H1 (cell line): ENCODE results near the gene HGFAC. TPM values are rescaled to one million over a fixed set of nuclear protein-coding genes. Genes with fewer than 3 reads are reported as not detected.

Experiments used
- CTBP2 ChIP-seq: IDR thresholded peaks from 2 replicates; pipeline ENCODE4 v1.7.0; 2011; ENCODE audit warnings: borderline replicate concordance, mild to moderate bottlenecking, moderate library complexity, mixed read lengths, low read length; ENCODE audit not compliant: insufficient read depth, insufficient read length
- JUN ChIP-seq: IDR thresholded peaks from 2 replicates; pipeline ENCODE4 v1.6.1; 2011; ENCODE audit warnings: low read depth, mild to moderate bottlenecking, improper control_type of control experiment, low read length
- KDM5A ChIP-seq: fragments of 200-600 bp; IDR thresholded peaks from 2 replicates; pipeline ENCODE4 v1.7.1; 2012; ENCODE audit warnings: mild to moderate bottlenecking, low read length, inconsistent platforms, mixed read lengths
- SIRT6 ChIP-seq: IDR thresholded peaks from one replicate; pipeline ENCODE4 v1.7.1; 2012; ENCODE audit warnings: low read length, inconsistent platforms
- polyA plus RNA-seq, 7 experiments: library from polyadenylated mRNA; depleted of rRNA in 3 of 7; stranded (reverse) in 5 of 7; unstranded in 2 of 7; fragments of >200 nt in 5 of 7; fragments of 200-250 nt in 2 of 7; gene quantifications; 1 replicate in 5 of 7; 2 replicates in 1 of 7; 4 replicates in 1 of 7; pipeline versions ENCODE4 v1.2.1 to v1.2.3, GENCODE V29; 2011 to 2013; ENCODE audit warnings: missing spikeins in 2 of 7, mixed read lengths in 2 of 7
- total RNA-seq: library from RNA; stranded (reverse); fragmentation: NEBNext Ultra II Directional; extraction: Animal tissue kit (Norgen Biotek cat#: 25700); gene quantifications from 2 replicates; pipeline ENCODE4 v1.2.1, GENCODE V29; 2021

The HGFAC gene
- total and polyA plus RNA-seq, 2 of the 8 experiments (the other 6 are each of a cell fraction or from before 2014, with no cell fraction given) = 0.14 to 0.15 TPM

GRCh38 chr4:3479358-3480101 lies 37.8 kb downstream of the HGFAC start (continued):
- no peak for TF ChIP-seq SIRT6
- TF ChIP-seq JUN = no peak
- TF ChIP-seq KDM5A = no peak
- TF ChIP-seq CTBP2 = no peak
